Stimulated activated CD4-positive, alpha-beta T cell treated with anti-CD3 and anti-CD28 coated beads, Interleukin-4, amount 100 ng/mL, for 24 hours (primary cell): ENCODE results near the gene GRB10.

Experiments used
- DNase-seq: peaks from one replicate; pipeline ENCODE4 v3.0.0-alpha.2; 2020

GRB10 gene

GRCh38 chr7:50713123-50713965, 69.4 kb downstream of the GRB10 start:
- no peak for DNase-seq

GRCh38 chr7:50712252-50713122, 70.2 kb downstream of the GRB10 start:
- DNase-seq, result no peak

- no peak for DNase-seq
Measured at GRCh38 chr7:50711271-50712175, 71.2 kb downstream of the GRB10 start.

- no peak for DNase-seq
Measured at GRCh38 chr7:50710441-50711154, 72.1 kb downstream of the GRB10 start.

- DNase-seq, result no peak
Measured at GRCh38 chr7:50709151-50709550, 73.5 kb downstream of the GRB10 start.

GRCh38 chr7:50707236-50708006, 75.3 kb downstream of the GRB10 start:
- no peak for DNase-seq

GRCh38 chr7:50706469-50706937, 76.2 kb downstream of the GRB10 start:
- DNase-seq, result no peak

GRCh38 chr7:50704844-50705243, 77.9 kb downstream of the GRB10 start:
- DNase-seq, result no peak

- no peak for DNase-seq
Measured at GRCh38 chr7:50703654-50704053, 79.0 kb downstream of the GRB10 start.

GRCh38 chr7:50699143-50699542, 83.6 kb downstream of the GRB10 start:
- no peak for DNase-seq

GRCh38 chr7:50697748-50698147, 84.9 kb downstream of the GRB10 start:
- no peak for DNase-seq

- DNase-seq, result no peak
Measured at GRCh38 chr7:50696810-50697582, 85.7 kb downstream of the GRB10 start.

- no peak for DNase-seq
Measured at GRCh38 chr7:50695026-50695425, 87.7 kb downstream of the GRB10 start.

GRCh38 chr7:50693455-50694130, 89.1 kb downstream of the GRB10 start:
- DNase-seq, result no peak

GRCh38 chr7:50690541-50691011, 92.1 kb downstream of the GRB10 start:
- no peak for DNase-seq

- DNase-seq, result no peak
Measured at GRCh38 chr7:50688226-50688590, 94.5 kb downstream of the GRB10 start.

- DNase-seq, result no peak
Measured at GRCh38 chr7:50687575-50688225, 95.0 kb downstream of the GRB10 start.

GRCh38 chr7:50687096-50687495, 95.6 kb downstream of the GRB10 start:
- DNase-seq, result no peak
